SK-N-SH (cell line): Measurements from ENCODE around the gene NACA2. TPM values are rescaled to one million over a fixed set of nuclear protein-coding genes. Genes with fewer than 3 reads are reported as not detected.

Experiments
- CTCF ChIA-PET: fragments of 300-600, 350-600 bp; formaldehyde crosslinking; extraction: SDS; loops from one replicate; lab custom pipeline; 2021; lab: Yijun Ruan, JAX
- POLR2A ChIA-PET: fragments of 350-600 bp; sonication (Branson Sonifier 250); formaldehyde crosslinking; extraction: SDS; loops from one replicate; lab custom pipeline; 2020; ENCODE audit warnings: antibody characterized with exemption, inconsistent platforms; lab: Yijun Ruan, JAX
- DNase-seq: peaks from one replicate; pipeline ENCODE4 v3.0.0; 2012
- H2AFZ ChIP-seq: fragments of 200-600 bp; sonication (generic); 2 replicates; pipeline ENCODE4 v1.8.1; 2016; ENCODE audit warnings: antibody characterized with exemption, mild to moderate bottlenecking, low read depth
- H3F3A ChIP-seq: fragments of 200-600 bp; sonication (generic); replicated peaks from 2 replicates; pipeline ENCODE3; 2016; ENCODE audit warnings: antibody characterized with exemption, mild to moderate bottlenecking; ENCODE audit not compliant: insufficient read depth
- H3K27ac ChIP-seq, 2 experiments: fragments of 200-500 bp in 1 of 2; fragments of 200-600 bp in 1 of 2; sonication (Bioruptor generic) in 1 of 2; sonication (generic), shearing (Covaris generic) in 1 of 2; 2 replicates each; pipeline versions ENCODE4 v1.5.1 to v1.6.1; 2014 to 2016; ENCODE audit warnings: low read depth in 2 of 2, inconsistent platforms in 1 of 2, low read length in 1 of 2, mild to moderate bottlenecking in 1 of 2, mixed read lengths in 1 of 2
- H3K27me3 ChIP-seq: fragments of 200-600 bp; sonication (generic), shearing (Covaris generic); 2 replicates; pipeline ENCODE4 v1.6.1; 2016; ENCODE audit warnings: mixed run types; ENCODE audit not compliant: insufficient read depth
- H3K36me3 ChIP-seq, 2 experiments: fragments of 200-500 bp in 1 of 2; fragments of 200-600 bp in 1 of 2; sonication (Bioruptor generic) in 1 of 2; sonication (generic) in 1 of 2; replicated peaks in 1 of 2; 2 replicates each; pipeline versions ENCODE3 to v1.5.1; 2014 to 2016; ENCODE audit warnings: low read length in 1 of 2, mild to moderate bottlenecking in 1 of 2; ENCODE audit not compliant: insufficient read depth in 2 of 2, control insufficient read depth in 1 of 2
- H3K4me1 ChIP-seq, 2 experiments: fragments of 200-500 bp in 1 of 2; fragments of 200-600 bp in 1 of 2; sonication (Bioruptor generic) in 1 of 2; sonication (generic), shearing (Covaris generic) in 1 of 2; 2 replicates each; pipeline versions ENCODE4 v1.5.1 to v1.6.1; 2014 to 2016; ENCODE audit warnings: low read depth in 1 of 2, low read length in 1 of 2, mixed run types in 1 of 2; ENCODE audit not compliant: insufficient read depth in 2 of 2, control insufficient read depth in 1 of 2
- H3K4me2 ChIP-seq: fragments of 200-600 bp; sonication (generic), shearing (Covaris generic); 2 replicates; pipeline ENCODE4 v1.6.1; 2017; ENCODE audit warnings: mixed run types
- H3K4me3 ChIP-seq, 2 experiments: fragments of 200-500 bp in 1 of 2; fragments of 200-600 bp in 1 of 2; sonication (Bioruptor generic) in 1 of 2; sonication (generic), shearing (Covaris generic) in 1 of 2; 2 replicates each; pipeline versions ENCODE4 v1.5.1 to v1.8.1; 2014 to 2016; ENCODE audit warnings: low read depth in 2 of 2, inconsistent platforms in 1 of 2, low read length in 1 of 2, mild to moderate bottlenecking in 1 of 2, mixed read lengths in 1 of 2, moderate library complexity in 1 of 2
- H3K79me2 ChIP-seq: fragments of 200-600 bp; sonication (generic); 2 replicates; pipeline ENCODE4 v1.8.1; 2017; ENCODE audit warnings: mild to moderate bottlenecking; ENCODE audit not compliant: insufficient read depth
- H3K9ac ChIP-seq: fragments of 200-600 bp; sonication (generic); 2 replicates; pipeline ENCODE4 v1.6.1; 2017; ENCODE audit warnings: mixed run types
- H3K9me2 ChIP-seq: fragments of 200-600 bp; sonication (generic); 2 replicates; pipeline ENCODE4 v1.6.1; 2017; ENCODE audit warnings: mixed run types
- H3K9me3 ChIP-seq: fragments of 200-600 bp; sonication (generic); 2 replicates; pipeline ENCODE4 v1.6.1; 2017; ENCODE audit warnings: mixed run types, mild to moderate bottlenecking, moderate library complexity
- H4K20me1 ChIP-seq: fragments of 200-600 bp; sonication (generic); 2 replicates; pipeline ENCODE4 v1.6.1; 2017; ENCODE audit warnings: mild to moderate bottlenecking, mixed run types; ENCODE audit not compliant: insufficient read depth
- ELF1 ChIP-seq: IDR thresholded peaks from 2 replicates; pipeline ENCODE4 v1.4.0; 2012
- EZH2phosphoT487 ChIP-seq: fragments of 200-600 bp; sonication (generic); IDR thresholded peaks from 2 replicates; pipeline ENCODE4 v1.6.1; 2017; ENCODE audit warnings: low read depth, mixed run types, mild to moderate bottlenecking, antibody characterized with exemption, moderate library complexity, borderline replicate concordance
- FOSL2 ChIP-seq: IDR thresholded peaks from 2 replicates; pipeline ENCODE4 v1.4.0; 2012; ENCODE audit warnings: low read depth, mild to moderate bottlenecking, moderate library complexity, borderline replicate concordance
- FOXJ3 ChIP-seq: sonication (generic); formaldehyde crosslinking; IDR thresholded peaks from 2 replicates; pipeline ENCODE4 v1.5.1; 2020; ENCODE audit warnings: mild to moderate bottlenecking, missing genetic modification reagents
- FOXM1 ChIP-seq: IDR thresholded peaks from 2 replicates; pipeline ENCODE4 v1.4.0; 2012; ENCODE audit warnings: low read depth, mild to moderate bottlenecking
- GABPA ChIP-seq: IDR thresholded peaks from 2 replicates; pipeline ENCODE4 v1.4.0; 2012; ENCODE audit warnings: low read depth, mild to moderate bottlenecking
- GATA2 ChIP-seq: sonication (generic); formaldehyde crosslinking; IDR thresholded peaks from 2 replicates; pipeline ENCODE4 v1.5.0; 2020; ENCODE audit warnings: mild to moderate bottlenecking, missing genetic modification reagents
- JUND ChIP-seq: IDR thresholded peaks from 2 replicates; pipeline ENCODE4 v1.4.0; 2012
- POLR2AphosphoS5 ChIP-seq: IDR thresholded peaks from 2 replicates; pipeline ENCODE4 v1.6.1; 2012; ENCODE audit warnings: low read depth, low read length
- RAD21 ChIP-seq: IDR thresholded peaks from 2 replicates; pipeline ENCODE4 v1.6.1; 2012; ENCODE audit warnings: mild to moderate bottlenecking, low read length
- REST ChIP-seq: IDR thresholded peaks from 2 replicates; pipeline ENCODE4 v1.6.1; 2012; ENCODE audit warnings: mild to moderate bottlenecking, low read depth, low read length, moderate library complexity
- RFX5 ChIP-seq: IDR thresholded peaks from 2 replicates; pipeline ENCODE4 v1.6.1; 2012; ENCODE audit warnings: mild to moderate bottlenecking, improper control_type of control experiment, low read length
- RXRA ChIP-seq: IDR thresholded peaks from 2 replicates; pipeline ENCODE4 v1.4.0; 2012; ENCODE audit warnings: low read depth, mild to moderate bottlenecking, borderline replicate concordance
- TCF12 ChIP-seq: IDR thresholded peaks from 2 replicates; pipeline ENCODE4 v1.4.0; 2012
- USF1 ChIP-seq: IDR thresholded peaks from 2 replicates; pipeline ENCODE4 v1.4.0; 2012; ENCODE audit warnings: low read depth, borderline replicate concordance
- ZBTB33 ChIP-seq: IDR thresholded peaks from 2 replicates; pipeline ENCODE4 v1.4.0; 2012; ENCODE audit warnings: low read depth, borderline replicate concordance
- WGBS: methylation state at CpG from one replicate; pipeline ENCODE4 v1.1.6; 2017; ENCODE audit warnings: low lambda C conversion rate; 5-methylcytosine and 5-hydroxymethylcytosine counted together
- polyA plus RNA-seq, 3 experiments: library from polyadenylated mRNA; depleted of rRNA; stranded (reverse); fragments of >200 nt; gene quantifications; 2 replicates each; pipeline ENCODE4 v1.2.3, GENCODE V29; 2012
- TF ChIP-seq, protein P1 (sequence below): IDR thresholded peaks from 2 replicates; pipeline ENCODE4 v1.4.0; 2012; ENCODE audit warnings: low read depth
- TF ChIP-seq, protein P2 (sequence below): fragments of 200-600 bp; sonication (generic); IDR thresholded peaks from 2 replicates; pipeline ENCODE4 v1.6.1; 2017; ENCODE audit warnings: antibody characterized with exemption, mild to moderate bottlenecking, moderate library complexity

Gene NACA2
- polyA plus RNA-seq, 1 of the 3 experiments (the other 2 are of a cell fraction) = not detected

DNA sequence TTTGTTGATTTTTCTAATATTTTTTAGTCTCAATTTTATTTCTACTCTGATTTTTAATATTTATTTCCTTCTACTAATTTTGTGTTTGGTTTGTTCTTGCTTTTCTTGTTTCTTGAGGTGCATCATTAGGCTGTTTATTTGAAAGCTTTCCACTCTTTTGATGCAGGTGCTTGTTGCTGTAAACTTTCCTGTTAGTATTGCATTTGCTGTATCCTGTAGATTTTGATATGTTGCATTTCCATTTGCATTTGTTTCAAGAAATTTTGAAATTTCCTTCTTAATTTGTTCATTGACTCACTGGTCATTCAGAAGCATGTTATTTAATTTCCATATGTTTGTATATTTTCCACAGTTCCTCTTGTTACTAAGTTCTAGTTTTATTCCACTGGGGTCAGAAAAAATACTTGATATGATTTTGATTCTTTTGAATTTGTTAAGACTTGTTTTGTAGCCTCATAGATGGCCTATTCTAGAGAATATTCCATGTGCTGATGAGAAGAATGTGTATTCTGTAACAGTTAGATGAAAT, 43.1 kb upstream of the NACA2 start:
- POLR2A ChIA-PET = no interaction called here
- H3K27me3 ChIP-seq = no peaks in the 10 kb centered on the region
- TF ChIP-seq JUND (no peak), FOSL2 (no peak), USF1 (no peak), TCF12 (no peak), FOXJ3 (CRISPR knock-in tag) (no peak), RFX5 (no peak), EZH2phosphoT487 (no peak), GATA2 (no peak), POLR2AphosphoS5 (no peak), RAD21 (no peak), GABPA (no peak), ELF1 (no peak), FOXM1 (no peak)
- H3K9ac ChIP-seq = no peak overlapping the region
- no peaks in the 10 kb centered on the region for H3K79me2 ChIP-seq
- H3K36me3 ChIP-seq = no peaks in the 10 kb centered on the region
- H3K27ac ChIP-seq = no peak overlapping the region
- no peak for DNase-seq
- no peak overlapping the region for H3K4me3 ChIP-seq
- H2AFZ ChIP-seq = no peak overlapping the region
- H3K9me3 ChIP-seq = peaks cover 5% of the 10 kb centered on the region
- no peaks in the 10 kb centered on the region for H4K20me1 ChIP-seq
- H3K9me2 ChIP-seq = no peaks in the 10 kb centered on the region
- no peak overlapping the region for H3K4me2 ChIP-seq
- H3F3A ChIP-seq = peaks cover 3% of the 10 kb centered on the region
- no peaks in the 10 kb centered on the region for H3K4me1 ChIP-seq
- CTCF ChIA-PET = interaction anchor here (1.2 to 1.5 kb wide), 2 partner anchors 12 to 51 kb away, joined by 3 to 5 read pairs; no protein-coding TSS in a partner anchor

- ChIA-PET CTCF (interaction anchor here (1.2 kb wide), 1 partner anchor 10 kb away, joined by 3 read pairs; no protein-coding TSS in a partner anchor), POLR2A (no interaction called here)
- no peak overlapping the region for H2AFZ ChIP-seq
- H3F3A ChIP-seq = peaks cover 3% of the 10 kb centered on the region
- H3K27me3 ChIP-seq = no peaks in the 10 kb centered on the region
- DNase-seq = no peak
- H3K9me2 ChIP-seq = no peaks in the 10 kb centered on the region
- H3K36me3 ChIP-seq = no peaks in the 10 kb centered on the region
- H4K20me1 ChIP-seq = no peaks in the 10 kb centered on the region
- 78% methylated on average over 1 of the region's 1 CpG for WGBS
- H3K4me2 ChIP-seq = no peak overlapping the region
- no peak overlapping the region for H3K9ac ChIP-seq
- no peak overlapping the region for H3K27ac ChIP-seq
- peaks cover 5% of the 10 kb centered on the region for H3K9me3 ChIP-seq
- no peak overlapping the region for H3K4me3 ChIP-seq
- H3K79me2 ChIP-seq = no peaks in the 10 kb centered on the region
- H3K4me1 ChIP-seq = no peaks in the 10 kb centered on the region
- TF ChIP-seq USF1 = no peak
- TF ChIP-seq, protein P1, sequence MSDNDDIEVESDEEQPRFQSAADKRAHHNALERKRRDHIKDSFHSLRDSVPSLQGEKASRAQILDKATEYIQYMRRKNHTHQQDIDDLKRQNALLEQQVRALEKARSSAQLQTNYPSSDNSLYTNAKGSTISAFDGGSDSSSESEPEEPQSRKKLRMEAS = no peak
- no peak for TF ChIP-seq GABPA
- TF ChIP-seq RAD21 = no peak
- TF ChIP-seq REST = no peak
- TF ChIP-seq RXRA = no peak
- TF ChIP-seq FOXJ3 (CRISPR knock-in tag) = no peak
- TF ChIP-seq ZBTB33 = no peak
- no peak for TF ChIP-seq POLR2AphosphoS5
- TF ChIP-seq, protein P2, sequence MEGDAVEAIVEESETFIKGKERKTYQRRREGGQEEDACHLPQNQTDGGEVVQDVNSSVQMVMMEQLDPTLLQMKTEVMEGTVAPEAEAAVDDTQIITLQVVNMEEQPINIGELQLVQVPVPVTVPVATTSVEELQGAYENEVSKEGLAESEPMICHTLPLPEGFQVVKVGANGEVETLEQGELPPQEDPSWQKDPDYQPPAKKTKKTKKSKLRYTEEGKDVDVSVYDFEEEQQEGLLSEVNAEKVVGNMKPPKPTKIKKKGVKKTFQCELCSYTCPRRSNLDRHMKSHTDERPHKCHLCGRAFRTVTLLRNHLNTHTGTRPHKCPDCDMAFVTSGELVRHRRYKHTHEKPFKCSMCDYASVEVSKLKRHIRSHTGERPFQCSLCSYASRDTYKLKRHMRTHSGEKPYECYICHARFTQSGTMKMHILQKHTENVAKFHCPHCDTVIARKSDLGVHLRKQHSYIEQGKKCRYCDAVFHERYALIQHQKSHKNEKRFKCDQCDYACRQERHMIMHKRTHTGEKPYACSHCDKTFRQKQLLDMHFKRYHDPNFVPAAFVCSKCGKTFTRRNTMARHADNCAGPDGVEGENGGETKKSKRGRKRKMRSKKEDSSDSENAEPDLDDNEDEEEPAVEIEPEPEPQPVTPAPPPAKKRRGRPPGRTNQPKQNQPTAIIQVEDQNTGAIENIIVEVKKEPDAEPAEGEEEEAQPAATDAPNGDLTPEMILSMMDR = no peak
Measured at GRCh38 chr17:61632826-61633225, 41.8 kb upstream of the NACA2 start.
